AG09309 (cell line): ENCODE data around the gene RERE.

Source experiments
- DNase-seq: peaks from one replicate; pipeline ENCODE4 v3.0.0-alpha.2; 2010; ENCODE audit warnings: low read depth
- H3K4me3 ChIP-seq: 2 replicates; pipeline ENCODE4 v1.5.1; 2011; ENCODE audit warnings: mild to moderate bottlenecking, low read depth, low read length, moderate library complexity; ENCODE audit not compliant: control insufficient read depth
- TF ChIP-seq, protein P1 (sequence below): IDR thresholded peaks from 2 replicates; pipeline ENCODE4 v1.5.1; 2011; ENCODE audit warnings: mild to moderate bottlenecking, low read depth, low read length, inconsistent platforms; ENCODE audit not compliant: insufficient read depth, control insufficient read depth; ENCODE audit errors: missing control alignments

RERE gene

DNA sequence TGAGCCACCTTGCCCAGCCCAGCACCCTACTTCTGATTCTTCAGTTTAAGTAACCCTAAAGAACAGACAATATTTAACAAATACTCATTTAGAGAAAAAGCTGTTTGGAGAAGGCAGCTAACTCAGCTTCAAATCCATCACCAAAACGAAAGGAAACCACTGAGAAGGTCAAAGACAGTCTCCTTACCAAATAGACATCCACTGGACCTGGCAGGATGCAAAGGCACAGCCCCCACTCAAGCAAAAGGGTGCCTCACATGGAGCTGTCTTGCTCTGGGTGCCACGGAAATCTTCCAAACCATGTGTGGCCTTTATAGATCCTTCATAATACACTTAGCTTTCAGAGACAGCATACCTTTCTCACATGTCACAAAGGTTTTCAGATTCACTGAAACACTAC is 165.5 kb downstream of the RERE start:
- H3K4me3 ChIP-seq = no peak overlapping the region
- no peak for DNase-seq
- TF ChIP-seq, protein P1, sequence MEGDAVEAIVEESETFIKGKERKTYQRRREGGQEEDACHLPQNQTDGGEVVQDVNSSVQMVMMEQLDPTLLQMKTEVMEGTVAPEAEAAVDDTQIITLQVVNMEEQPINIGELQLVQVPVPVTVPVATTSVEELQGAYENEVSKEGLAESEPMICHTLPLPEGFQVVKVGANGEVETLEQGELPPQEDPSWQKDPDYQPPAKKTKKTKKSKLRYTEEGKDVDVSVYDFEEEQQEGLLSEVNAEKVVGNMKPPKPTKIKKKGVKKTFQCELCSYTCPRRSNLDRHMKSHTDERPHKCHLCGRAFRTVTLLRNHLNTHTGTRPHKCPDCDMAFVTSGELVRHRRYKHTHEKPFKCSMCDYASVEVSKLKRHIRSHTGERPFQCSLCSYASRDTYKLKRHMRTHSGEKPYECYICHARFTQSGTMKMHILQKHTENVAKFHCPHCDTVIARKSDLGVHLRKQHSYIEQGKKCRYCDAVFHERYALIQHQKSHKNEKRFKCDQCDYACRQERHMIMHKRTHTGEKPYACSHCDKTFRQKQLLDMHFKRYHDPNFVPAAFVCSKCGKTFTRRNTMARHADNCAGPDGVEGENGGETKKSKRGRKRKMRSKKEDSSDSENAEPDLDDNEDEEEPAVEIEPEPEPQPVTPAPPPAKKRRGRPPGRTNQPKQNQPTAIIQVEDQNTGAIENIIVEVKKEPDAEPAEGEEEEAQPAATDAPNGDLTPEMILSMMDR = no peak

DNA sequence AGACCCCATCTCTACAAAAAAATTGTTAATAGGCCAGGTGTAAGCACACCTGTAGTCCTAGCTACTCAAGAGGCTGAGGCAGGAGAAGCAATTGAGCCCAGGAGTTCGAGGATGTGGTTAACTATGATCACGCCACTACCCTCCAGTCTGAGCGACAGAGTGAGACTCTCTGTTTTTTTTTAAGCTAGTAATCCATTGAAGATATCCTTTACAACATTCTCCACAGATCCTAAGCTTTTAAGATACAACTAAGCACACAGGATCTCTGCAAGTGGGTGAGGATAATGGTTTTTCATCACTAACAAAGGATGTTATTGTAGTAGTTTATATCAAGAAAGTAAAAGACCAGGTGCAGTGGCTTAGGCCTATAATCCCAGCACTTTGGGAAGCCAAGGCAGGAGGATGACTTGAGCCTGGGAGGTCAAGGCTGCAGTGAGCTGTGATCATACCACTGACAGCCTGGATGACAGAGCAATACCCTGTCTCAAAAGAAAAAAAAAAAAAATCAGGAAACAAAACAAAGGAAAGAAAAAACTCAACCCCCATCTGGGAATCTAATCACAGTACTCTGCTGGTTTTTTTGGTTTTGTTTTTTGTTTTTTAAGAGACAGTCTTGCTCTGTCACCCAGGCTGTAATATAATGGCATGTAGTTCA is 166.1 kb downstream of the RERE start:
- H3K4me3 ChIP-seq = no peak overlapping the region
- DNase-seq = no peak
- TF ChIP-seq, protein P1 = no peak

DNA sequence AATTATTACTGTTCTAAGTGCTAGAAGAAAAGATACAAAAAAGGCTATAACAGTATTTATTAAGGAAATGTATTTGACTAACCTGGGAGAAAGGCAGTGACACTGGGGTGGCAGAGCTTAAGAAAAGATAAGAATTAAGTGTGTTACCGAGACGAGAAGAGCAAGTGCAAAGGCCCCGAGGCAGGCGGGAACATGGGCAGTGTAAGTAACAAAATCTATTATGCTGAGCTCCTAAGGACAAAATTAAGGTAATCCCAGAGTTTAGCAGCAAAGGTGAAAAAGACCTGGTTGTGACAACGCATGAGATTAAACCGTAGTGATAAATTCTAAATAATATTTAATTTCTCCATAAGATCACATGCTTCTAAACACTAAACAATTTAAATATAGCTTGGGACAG is 167.6 kb downstream of the RERE start:
- H3K4me3 ChIP-seq = no peak overlapping the region
- no peak for DNase-seq
- TF ChIP-seq, protein P1 = no peak

DNA sequence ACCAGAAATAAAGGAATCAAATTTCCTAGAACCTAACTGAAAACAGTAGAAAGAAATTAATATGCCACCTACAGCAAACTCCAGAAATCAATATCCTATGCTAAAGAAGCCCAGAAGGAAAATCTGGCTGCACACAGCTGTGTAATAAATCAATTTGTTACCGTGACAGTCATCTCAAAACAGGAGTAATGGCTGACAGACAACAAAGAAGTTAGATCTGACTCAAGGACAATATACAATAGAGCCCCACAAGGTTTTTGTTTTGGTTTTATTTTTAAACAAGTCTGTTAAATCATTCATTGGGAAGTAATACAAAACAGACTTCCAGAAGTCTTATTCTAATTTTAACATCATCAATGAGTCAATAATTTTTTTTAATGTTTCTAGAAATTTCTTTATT is 168.4 kb downstream of the RERE start:
- H3K4me3 ChIP-seq = no peak overlapping the region
- TF ChIP-seq, protein P1 = no peak
- DNase-seq = no peak

DNA sequence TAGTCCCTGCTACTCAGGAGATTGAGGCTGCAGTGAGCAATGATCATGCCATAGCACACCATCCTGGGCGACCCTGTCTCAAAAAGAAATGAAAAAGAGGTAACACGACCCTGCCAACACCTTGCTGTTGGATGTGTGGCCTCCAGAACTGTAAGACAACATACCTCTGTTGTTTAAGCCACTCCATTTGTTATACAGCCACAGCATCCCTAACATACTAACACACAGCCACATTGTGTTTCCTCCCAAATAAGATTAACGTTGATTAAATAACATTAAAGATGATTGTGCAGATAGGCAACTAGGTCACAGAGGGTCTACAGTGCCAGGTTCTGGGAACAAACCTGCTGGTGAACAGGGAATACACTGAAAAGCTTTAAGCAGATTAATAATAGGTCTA is 170.4 kb downstream of the RERE start:
- TF ChIP-seq, protein P1 = no peak
- no peak for DNase-seq
- no peak overlapping the region for H3K4me3 ChIP-seq

DNA sequence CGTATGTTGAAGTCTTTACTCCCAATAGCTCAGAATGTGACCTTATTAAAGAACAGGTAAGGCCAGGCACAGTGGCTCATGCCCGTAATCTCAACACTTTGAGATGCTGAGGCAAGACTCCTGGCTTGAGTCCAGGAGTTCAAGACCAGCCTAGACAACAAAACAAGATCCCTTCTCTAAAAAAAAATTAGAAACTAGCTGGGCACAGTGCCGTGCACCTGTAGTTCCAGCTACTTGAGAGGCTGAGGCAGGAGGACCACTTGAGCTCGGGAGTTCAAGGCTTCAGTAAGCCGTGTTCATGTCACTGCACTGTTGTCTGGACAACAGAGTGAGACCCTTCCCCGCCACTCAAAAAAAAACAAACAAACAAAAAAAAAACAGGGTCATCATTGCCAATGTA is 171.3 kb downstream of the RERE start:
- TF ChIP-seq, protein P1 = no peak
- DNase-seq = no peak
- no peak overlapping the region for H3K4me3 ChIP-seq
